Inflammatory macrophage treated with lipopolysaccharide for 1 hour (primary cell): ENCODE measurements around the gene TMPRSS11A.
A peak's percentile ranks its signal among the peaks of the same experiment; 100 is the strongest.

Source experiments
- DNase-seq, 2 donors: peaks; one replicate each; pipeline ENCODE4 v3.0.0-alpha.2; 2020 to 2022

TMPRSS11A gene, protein sequence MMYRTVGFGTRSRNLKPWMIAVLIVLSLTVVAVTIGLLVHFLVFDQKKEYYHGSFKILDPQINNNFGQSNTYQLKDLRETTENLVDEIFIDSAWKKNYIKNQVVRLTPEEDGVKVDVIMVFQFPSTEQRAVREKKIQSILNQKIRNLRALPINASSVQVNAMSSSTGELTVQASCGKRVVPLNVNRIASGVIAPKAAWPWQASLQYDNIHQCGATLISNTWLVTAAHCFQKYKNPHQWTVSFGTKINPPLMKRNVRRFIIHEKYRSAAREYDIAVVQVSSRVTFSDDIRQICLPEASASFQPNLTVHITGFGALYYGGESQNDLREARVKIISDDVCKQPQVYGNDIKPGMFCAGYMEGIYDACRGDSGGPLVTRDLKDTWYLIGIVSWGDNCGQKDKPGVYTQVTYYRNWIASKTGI

DNA sequence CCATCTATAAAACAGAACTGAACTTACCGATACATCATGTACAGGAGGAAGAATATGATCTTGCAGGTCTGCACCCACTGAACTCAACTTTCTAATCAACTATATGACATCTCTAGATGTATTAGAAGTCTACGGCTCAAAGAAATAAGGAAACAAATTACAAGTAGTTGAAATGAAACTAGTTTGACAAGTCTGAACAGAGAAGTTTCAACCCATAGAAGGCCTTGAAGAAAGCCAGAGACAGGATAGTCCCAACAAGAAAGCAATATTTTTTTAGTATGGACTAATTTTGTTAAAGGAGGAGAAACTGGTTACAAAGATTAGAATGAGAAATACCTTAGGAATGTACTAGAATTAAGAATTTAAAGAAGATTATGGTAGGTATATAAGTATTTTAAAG, at the start of gene TMPRSS11A:
Gene TMPRSS11A (minus strand): TSS at position 138 of the 400 bp plus-strand sequence. CDS start 100 bp downstream, at position 38.
- no peak for DNase-seq

DNA sequence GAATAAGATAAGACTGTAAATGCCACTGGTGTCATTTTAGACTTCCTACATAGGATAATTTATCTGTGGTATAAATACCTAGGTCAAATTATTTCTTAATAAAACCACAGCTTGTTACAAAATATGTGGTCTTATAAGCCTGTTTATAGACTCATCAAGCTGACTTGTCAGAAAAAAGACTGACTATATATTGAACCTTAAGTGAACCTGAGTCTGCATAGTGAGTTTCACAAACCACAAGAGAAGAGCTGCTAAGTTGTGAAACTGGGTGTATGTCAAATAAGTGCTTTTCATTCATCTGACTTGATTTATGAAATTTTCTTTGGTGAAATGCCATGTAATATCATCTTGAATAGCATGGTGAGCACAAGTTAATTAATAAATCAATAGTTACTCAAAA, 48.4 kb upstream of the TMPRSS11A start:
- DNase-seq, result no peak

DNA sequence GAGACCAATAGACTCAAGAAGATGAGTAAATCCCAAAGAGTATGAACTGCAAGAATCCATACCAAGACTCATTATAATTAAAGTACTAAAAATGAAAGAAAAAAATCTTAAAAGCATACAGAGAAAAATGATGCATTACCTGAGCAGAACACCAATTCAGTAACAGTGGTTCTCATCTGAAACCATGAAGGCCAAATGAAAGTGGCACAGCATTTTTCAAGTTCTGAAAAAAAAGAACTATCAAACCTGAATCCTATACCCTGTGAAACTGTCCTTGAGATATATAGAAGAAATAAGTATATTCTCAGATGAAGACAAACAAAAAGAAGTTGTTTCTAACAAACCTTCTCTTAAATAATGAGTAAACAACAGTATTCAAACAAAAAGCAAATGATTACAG, 39.6 kb upstream of the TMPRSS11A start:
- no peak for DNase-seq

DNA sequence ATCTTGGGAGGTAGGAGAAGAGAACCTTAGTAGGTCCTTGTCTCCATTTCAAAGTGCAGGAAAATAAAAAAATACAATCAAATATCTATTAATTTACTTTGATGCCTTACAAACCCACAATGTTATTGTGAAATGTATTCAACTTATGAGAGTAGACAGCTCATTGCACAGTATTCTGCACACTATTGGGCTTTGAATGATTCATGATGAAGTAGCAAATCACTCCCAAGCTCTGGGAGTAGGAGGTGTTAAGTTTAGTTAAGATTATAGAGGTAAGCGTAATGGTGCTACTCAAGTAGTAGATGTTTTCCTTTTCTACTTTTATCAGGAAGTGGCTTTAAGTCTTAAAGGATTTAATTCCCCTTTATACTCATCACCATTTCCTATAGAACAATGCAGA, 32.8 kb upstream of the TMPRSS11A start:
- DNase-seq, result no peak

DNA sequence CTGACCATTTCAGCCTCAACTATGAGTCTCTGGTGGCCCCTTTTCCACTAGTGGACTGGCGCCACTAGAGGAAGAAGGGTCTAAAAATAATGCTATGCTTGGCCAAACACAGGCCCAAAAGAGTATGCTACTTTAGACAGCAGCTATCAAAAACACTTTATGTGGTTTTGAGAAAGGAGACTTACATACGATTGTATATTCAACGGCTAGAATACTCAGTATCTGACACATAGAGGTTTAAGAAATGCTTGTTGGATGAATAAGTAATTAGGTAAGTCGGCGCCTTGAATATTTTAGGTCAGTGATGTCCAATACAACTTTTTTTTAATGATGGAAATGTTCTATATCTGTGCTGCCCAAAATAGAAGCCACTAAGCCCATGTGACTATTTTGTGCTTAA, 25.7 kb upstream of the TMPRSS11A start:
- no peak for DNase-seq

DNA sequence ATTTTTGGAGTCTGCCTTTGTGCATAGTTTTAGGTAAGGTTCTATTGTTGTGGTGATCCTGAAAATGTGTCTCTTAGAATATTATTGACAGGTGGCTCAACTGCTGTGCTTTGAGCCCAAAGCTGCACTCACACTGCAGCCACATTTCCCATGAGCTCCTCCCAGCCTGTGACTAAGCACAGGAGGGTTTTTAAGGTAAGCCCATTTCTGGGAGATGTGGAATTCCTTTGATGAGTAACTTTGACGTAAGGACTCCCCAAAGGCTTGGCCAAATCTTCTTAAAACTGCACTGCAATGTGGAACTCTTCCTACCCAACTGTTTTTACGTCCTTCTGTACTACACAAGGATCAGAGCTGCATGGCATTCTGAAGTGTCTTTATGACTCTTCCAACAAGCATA, 20.0 kb upstream of the TMPRSS11A start:
- no peak for DNase-seq

DNA sequence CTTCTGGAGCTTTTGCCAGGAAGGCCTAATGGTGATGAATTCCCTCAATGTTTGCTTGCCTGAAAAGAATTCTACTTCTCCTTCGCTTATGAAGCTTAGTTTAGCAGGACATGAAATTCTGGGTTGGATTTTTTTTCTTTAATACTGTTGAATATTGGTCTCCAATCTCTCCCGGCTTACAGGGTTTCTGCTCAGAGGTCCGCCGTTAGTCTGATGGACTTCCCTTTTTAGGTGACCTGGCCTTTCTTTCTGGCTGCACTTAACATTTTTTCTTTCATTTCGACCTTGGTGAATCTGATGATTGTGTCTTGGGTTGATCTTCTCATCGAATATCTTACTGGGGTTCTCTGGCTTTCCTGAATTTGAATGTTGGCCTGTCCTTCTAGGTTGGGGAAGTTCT, 17.2 kb upstream of the TMPRSS11A start:
- DNase-seq, result no peak

DNA sequence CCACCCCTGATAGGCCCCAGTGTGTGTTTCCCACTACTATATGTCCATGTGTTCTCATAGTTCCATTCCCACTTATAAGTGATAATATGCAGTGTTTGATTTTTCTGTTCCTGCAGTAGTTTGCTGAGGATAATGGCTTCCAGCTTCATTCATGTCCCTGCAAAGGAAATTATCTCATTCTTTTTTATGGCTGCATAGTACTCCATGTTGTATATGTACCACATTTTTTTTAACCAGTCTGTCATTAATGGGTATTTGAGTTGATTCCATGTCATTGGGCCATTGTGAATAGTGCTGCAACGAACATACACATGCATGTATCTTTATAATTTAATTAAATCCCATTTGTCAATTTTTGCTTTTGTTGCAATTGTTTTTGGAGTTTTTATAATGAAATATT, 10.3 kb upstream of the TMPRSS11A start:
- DNase-seq, result no peak

DNA sequence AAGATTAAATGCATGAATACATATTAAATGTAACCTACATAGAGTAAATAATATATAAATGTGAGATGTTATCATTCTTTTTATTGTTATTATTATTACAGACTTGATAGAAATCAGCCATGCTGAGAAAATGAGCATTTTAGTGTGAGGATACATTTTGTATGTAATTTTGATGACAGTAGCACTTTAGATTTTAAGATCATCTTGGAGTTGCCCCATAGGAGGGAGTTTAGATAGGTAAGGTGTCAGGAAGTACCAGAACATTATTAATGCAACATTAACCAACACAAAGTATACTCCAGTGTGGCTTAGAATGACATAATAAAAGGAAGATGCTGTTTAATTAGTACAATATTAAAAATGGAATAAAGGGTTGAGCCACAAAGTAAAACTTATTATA, 8.4 kb downstream of the TMPRSS11A start:
- DNase-seq, result no peak

DNA sequence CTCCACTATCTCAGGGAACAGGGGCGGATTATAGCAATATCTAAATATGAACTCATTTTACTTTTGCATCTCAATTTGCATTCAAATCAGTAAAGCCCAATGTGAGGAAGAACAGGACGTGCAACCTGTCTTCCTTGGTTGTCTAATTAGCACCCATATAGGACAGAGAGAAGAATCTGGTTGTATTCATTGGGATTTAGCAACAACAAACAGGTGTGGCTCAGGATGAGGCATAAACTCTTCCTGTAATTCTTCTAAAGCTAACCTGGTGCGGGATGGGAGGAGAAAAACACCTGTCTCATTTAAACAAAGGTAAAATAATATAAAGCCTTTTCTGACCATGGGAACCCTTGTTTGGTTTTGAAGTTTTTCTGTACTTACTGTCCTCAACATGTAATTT, 22.2 kb downstream of the TMPRSS11A start:
- DNase-seq, result no peak

DNA sequence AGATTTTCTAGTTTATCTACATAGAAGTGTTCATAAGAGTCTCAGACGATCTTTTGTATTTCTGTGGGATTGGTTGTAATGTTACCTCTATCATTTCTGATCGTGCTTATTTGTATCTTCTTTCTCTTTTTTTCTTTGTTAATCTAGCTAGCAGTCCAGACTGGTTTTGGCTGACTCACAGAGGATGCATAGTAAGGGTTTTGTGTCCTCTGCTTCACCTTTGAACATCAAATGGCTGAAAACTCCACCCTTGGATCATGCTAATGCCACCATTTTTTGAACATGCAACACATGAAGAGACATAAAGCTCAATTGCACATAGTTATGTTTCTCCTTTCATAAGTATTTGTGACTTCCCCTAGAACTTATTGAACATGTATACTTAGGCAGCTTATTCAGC, 22.8 kb downstream of the TMPRSS11A start:
- DNase-seq, result no peak

DNA sequence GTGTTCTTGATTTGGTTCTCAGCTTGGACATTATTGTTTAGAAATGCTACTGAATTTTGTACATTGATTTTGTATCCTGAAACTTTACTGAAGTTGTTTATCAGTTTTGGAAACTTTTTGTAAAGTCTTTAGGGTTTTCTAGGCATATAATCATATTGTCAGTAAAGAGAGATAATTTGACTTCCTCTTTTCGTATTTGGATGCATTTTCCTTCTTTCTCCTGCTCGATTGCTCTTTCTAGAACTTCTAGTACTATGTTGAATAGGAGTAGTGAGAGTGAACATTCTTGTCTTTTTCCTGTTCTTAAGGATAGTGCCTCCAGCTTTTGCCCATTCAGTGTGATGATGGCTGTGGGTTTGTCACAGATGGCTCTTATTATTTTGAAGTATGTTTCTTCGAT, 24.1 kb downstream of the TMPRSS11A start:
- DNase-seq, result no peak

DNA sequence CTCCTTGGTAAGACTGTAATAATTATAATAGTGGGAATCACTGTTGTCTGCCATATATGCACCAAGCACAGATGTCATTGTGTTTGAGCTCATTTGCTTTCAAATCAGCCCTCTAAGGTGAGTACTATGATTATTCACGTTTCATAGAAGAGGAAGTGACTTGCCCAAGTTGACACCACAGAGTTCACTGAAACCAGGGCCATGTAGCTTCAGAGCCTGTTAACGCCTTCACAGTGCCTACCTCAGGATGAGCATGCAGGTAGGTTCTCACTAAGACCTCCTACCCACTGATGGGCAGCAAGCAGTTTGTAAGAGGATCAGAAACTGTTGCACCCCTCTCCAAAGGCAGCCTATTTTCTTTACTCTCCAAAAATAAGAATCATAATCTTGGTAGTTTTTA, 27.4 kb downstream of the TMPRSS11A start:
- DNase-seq, result no peak

DNA sequence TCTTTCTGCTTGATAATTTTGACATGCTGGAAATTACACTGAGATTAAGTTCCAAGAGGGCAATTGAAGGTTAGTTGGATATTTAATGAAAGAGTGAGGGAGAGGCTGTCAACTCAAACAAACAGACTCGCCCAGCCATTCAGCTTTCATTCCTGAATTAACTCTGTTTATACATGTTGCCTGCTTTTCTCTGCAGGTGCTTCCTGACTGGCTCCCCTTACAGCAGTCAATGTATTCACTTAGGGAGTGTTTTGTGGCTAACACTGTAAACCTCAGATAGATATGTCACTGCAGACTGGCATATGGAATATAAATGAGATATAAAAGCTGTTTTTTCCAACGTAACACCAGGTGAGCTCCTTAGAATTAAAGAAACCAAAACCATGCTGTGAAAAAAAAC, 28.7 kb downstream of the TMPRSS11A start:
- no peak for DNase-seq

DNA sequence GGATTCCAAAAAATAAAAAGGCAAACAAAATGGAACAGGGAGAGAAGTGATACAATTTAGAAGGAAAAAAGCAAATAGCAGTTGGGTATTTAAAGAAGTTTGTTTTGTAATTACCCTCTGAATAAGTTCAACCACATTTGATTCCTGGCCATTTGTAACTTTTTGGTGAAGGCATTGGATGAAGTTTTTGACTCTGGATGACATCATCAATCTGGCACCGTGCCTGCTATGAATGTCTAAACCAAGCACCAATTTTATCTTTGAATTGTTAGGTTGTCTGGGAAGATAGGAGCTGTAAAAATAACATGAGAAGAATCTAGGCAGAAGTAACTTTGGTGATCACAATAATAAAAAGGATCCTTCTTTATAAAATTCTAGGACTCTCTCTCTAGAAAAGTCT, 29.5 kb downstream of the TMPRSS11A start:
- DNase-seq, result no peak

DNA sequence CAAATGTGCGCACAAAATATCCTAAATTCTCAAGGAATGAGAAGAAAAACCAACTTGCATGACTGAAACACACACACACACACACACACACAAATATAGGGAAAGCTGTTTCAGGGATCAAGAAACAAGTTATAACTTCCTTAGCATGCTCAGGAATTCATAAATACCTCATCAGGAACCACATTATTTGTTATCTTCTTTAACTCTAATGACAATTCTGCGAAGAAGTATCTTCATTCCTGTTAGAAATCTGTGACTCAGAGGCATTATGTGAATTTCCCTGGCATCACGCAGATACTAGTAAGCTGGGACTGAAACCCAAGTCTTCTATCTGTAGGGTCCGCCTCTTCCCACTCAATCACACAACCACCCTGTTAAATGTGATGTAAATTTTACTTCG, 30.3 kb downstream of the TMPRSS11A start:
- no peak for DNase-seq

DNA sequence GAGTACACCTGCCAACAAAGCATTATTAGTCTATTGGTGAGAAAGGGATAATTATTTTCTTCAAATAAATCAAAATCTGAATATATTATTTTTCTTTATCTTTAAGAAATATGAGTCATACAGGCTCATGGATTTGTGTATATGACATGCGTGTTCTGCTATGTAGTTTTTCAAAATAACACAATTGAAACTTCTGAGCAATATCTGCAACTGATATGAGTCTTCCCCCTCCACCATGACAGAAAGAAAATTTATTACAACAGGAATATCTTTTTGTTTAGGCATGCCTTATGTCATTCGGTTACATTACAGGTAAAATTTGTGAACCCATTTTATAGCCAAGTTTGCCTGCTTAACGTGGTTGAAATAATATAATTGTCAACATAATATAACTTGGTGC, 32.0 kb downstream of the TMPRSS11A start:
- no peak for DNase-seq

DNA sequence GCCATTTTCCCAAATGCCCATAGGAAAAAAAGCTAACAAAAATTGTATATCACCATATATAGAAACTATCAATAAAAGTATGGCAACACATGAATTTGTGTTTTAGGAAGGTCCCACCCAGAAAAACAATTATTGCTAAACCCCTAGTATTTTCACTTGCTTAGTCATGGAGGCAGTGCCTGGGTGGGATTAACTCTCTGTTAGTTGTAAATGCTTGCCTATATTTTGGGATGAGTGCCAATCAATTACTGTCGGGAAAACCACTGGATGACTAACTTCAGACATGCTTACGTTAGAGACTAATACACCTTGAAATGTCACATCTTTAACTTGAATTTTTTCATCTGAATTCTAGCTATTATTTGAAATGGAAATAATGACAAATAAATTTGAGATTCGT, 33.9 kb downstream of the TMPRSS11A start:
- no peak for DNase-seq

DNA sequence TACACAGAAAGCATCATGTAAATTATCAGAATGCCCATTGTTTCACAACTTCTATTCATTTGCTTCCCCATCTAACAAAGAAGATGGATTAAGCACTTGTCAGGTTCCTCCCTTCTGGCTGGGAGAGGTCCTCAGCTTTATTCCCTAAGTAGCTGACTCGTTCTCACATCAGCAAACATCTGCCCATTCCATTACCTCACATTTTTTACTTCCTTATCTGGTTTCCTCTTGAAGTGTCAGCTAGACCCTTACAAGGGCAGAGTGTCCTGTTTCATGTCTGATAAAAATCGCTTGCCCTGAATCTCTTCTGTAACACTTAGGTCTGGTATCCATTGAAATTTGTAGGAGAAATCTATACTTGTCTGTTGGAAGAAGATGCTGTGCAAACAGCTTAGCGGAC, 34.7 kb downstream of the TMPRSS11A start:
- DNase-seq, result peak; percentile 0 to 14

DNA sequence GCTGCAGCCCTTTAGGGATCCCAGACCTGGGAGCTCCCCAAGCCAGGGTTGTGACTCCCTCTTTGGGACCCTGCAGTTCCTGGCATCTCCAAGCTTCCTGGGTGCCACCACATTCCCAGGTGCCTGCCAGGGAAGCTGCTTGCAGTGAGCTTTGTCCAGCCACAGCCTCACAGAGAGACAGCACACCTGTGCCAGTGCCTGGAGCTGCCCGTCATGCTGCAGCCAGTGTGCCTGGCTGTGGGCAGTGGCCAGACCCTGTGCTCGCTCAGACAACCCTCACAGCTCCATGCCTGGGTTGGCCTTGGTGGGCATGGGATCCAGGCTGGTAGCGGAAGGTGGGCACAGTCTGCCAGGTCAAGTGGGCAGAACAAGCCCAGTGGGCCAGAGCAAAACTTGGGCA, 36.0 kb downstream of the TMPRSS11A start:
- no peak for DNase-seq

DNA sequence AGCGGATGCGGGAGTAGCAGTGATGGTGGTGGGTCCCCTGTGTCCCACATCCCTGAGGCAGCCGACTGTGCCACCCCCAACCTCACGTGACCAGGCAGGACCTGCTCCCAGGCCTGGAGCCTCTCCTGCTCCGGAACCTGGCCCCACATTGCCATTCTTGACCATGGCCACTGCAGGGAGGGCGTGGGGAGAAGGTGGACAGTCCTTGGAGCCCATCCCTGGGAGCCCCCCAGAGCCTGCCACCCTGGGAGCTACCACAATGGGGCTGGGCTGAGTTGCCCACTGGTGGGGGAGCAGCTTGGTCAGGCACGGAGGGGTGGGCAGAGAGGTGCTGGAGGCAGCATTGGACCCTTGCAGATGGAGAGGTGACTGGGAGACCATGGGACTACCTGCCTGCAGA, 36.8 kb downstream of the TMPRSS11A start:
- no peak for DNase-seq

DNA sequence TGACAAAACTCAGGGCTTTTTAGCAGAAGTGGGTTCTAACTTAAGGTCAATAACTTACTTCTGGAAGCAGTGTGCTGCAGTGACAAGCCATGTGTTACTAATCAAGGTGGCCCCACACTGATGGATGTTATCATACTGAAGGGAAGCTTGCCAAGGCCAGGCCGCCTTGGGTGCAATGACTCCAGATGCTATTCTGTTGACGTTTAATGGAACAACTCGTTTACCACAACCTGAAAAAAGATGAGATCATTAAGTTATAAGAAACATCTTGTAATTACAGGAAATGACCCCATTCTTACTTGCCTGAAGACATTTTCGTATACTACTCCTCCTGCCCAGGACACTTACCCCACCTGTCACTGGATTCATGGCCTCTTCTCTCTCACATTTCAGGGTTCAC, 40.6 kb downstream of the TMPRSS11A start:
- no peak for DNase-seq

DNA sequence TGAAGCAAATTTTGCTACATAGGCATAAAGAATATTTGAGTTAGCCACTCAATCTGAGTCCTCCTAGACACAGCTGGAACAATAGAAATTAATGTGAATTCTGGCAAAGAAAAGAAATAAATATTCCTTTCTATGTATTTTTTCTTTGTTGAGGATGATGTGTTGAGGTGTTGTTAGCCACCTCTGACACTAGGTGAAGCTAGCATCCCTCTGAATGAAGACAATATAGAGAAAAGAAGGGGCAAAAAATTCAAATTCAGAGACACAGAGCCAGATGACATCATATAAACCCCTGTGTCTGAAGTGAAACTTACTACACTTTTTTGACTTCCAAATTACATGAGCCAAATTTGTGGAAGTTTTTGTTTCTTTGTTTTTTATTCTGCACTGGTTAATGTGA, 44.9 kb downstream of the TMPRSS11A start:
- DNase-seq, result no peak

DNA sequence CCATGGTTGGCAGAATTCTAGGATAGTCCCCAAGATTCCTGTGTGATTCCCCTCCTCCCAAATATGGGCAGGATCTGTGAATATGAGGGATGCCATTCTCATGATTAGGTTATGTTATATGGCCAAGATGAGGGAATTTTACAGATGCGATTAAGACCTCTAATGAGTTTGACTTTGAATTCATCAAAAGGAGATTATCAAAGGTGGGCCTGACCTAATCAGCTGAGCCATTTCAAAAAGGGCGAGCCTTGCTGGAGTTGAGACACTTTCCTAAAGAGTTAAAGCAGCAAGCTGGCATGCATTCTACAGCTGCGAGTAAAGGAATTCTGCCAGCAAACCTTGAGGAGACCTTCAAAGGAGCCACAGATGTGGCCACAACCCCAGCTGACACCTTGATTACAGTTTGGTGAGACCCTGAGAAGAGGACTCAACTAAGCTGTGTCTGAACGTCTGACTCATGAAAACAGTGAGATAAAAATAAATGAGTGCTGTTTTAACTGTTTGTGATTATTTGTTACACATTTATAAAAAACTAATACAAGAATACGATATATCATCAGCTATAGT, 47.8 kb downstream of the TMPRSS11A start:
- no peak for DNase-seq

DNA sequence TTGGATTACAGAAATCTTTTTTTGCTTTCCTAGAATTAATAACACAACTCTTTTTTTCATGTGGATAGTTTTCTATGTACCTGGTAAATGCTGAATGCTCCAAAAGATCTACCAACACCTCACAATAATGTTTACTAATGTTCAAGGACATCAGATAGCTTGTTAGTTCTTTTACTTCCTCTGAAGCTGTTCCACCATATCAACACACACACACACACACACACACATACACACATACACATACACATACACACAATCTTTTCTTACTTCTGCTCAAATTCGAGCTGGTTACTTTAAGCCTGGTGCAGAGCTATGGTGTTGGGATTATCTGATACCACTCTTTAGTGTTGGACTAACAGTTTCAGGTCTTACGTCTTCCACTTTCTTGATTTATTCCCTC, 51.2 kb downstream of the TMPRSS11A start:
- DNase-seq, result no peak
